CD4-positive, alpha-beta memory T cell (primary cell): Measurements from ENCODE around the gene KREMEN2. TPM values are rescaled to one million over a fixed set of nuclear protein-coding genes. Genes with fewer than 3 reads are reported as not detected.
A peak's percentile ranks its signal among the peaks of the same experiment; 100 is the strongest.

ENCODE experiments used
- CTCF ChIA-PET: fragments of 350-600 bp; sonication (Branson Sonifier 250); formaldehyde crosslinking; loops from one replicate; lab custom pipeline; 2021; ENCODE audit warnings: inconsistent platforms; ENCODE audit not compliant: partially characterized antibody; lab: Charles Lee
- POLR2A ChIA-PET: fragments of 350-600 bp; sonication (Branson Sonifier 250); formaldehyde crosslinking; loops from one replicate; lab custom pipeline; 2021; ENCODE audit not compliant: partially characterized antibody; lab: Charles Lee
- DNase-seq, 5 donors: peaks; one replicate each; pipeline versions ENCODE4 v3.0.0 to v3.0.0-alpha.2; 2020 to 2022; ENCODE audit warnings: mixed read lengths in 1 of 5
- H3K27ac ChIP-seq: one replicate; pipeline ENCODE4 v1.7.0; 2013; ENCODE audit warnings: low read depth, low read length
- H3K27me3 ChIP-seq: 2 replicates; pipeline ENCODE4 v1.7.0; 2013; ENCODE audit warnings: mild to moderate bottlenecking, low read length, moderate library complexity; ENCODE audit not compliant: insufficient read depth
- H3K36me3 ChIP-seq: 2 replicates; pipeline ENCODE4 v1.7.0; 2013; ENCODE audit warnings: mild to moderate bottlenecking, low read length, moderate library complexity; ENCODE audit not compliant: insufficient read depth
- H3K4me1 ChIP-seq: 2 replicates; pipeline ENCODE4 v1.7.0; 2013; ENCODE audit warnings: mild to moderate bottlenecking, low read length, moderate library complexity; ENCODE audit not compliant: insufficient read depth
- H3K4me3 ChIP-seq, 2 donors: one replicate each; pipeline ENCODE4 v1.7.0; 2013; ENCODE audit warnings: low read length in 2 of 2, mild to moderate bottlenecking in 1 of 2
- H3K9me3 ChIP-seq, 2 donors: one replicate each; pipeline ENCODE4 v1.7.0; 2013; ENCODE audit warnings: low read length in 2 of 2, control low read depth in 1 of 2; ENCODE audit not compliant: control insufficient read depth in 1 of 2
- H3K27ac Mint-ChIP-seq, 7 donors: one replicate each; pipeline ENCODE4 v1.8.0; 2020 to 2021; ENCODE audit warnings: mixed read lengths in 7 of 7, mild to moderate bottlenecking in 6 of 7, inconsistent platforms in 3 of 7, moderate library complexity in 3 of 7
- H3K27me3 Mint-ChIP-seq, 2 donors: one replicate each; pipeline ENCODE4 v1.8.0; 2020 to 2021; ENCODE audit warnings: mixed read lengths in 2 of 2
- H3K36me3 Mint-ChIP-seq, 2 donors: one replicate each; pipeline ENCODE4 v1.8.0; 2020 to 2021; ENCODE audit warnings: mixed read lengths in 2 of 2, inconsistent platforms in 1 of 2, mild to moderate bottlenecking in 1 of 2
- H3K4me1 Mint-ChIP-seq, 4 donors: one replicate each; pipeline ENCODE4 v1.8.0; 2020 to 2021; ENCODE audit warnings: mixed read lengths in 4 of 4, mild to moderate bottlenecking in 1 of 4
- H3K4me3 Mint-ChIP-seq, 8 donors: one replicate each; pipeline ENCODE4 v1.8.0; 2020 to 2021; ENCODE audit warnings: mixed read lengths in 8 of 8, mild to moderate bottlenecking in 7 of 8, moderate library complexity in 6 of 8, inconsistent platforms in 3 of 8
- H3K9me3 Mint-ChIP-seq, 8 donors: one replicate each; pipeline ENCODE4 v1.8.0; 2020 to 2021; ENCODE audit warnings: mixed read lengths in 8 of 8, mild to moderate bottlenecking in 5 of 8, inconsistent platforms in 3 of 8, moderate library complexity in 1 of 8
- intact Hi-C: fragments of 100-400 bp; cut with micrococcal nuclease; formaldehyde crosslinking; loops from one replicate; pipeline ENCODE4 v1.15.1; 2023
- polyA plus RNA-seq, 2 donors: library from polyadenylated mRNA; unstranded; fragments of 300-500 nt; fragmentation: Illumina TruSeq; gene quantifications; one replicate each; pipeline ENCODE4 v1.2.3, GENCODE V29; 2021
- total RNA-seq, 2 experiments: library from RNA; stranded (reverse); gene quantifications; one replicate each; pipeline ENCODE4 v1.2.3, GENCODE V29; 2021

The KREMEN2 gene
- total and polyA plus RNA-seq, 4 experiments from 2014 or later = not detected

DNA sequence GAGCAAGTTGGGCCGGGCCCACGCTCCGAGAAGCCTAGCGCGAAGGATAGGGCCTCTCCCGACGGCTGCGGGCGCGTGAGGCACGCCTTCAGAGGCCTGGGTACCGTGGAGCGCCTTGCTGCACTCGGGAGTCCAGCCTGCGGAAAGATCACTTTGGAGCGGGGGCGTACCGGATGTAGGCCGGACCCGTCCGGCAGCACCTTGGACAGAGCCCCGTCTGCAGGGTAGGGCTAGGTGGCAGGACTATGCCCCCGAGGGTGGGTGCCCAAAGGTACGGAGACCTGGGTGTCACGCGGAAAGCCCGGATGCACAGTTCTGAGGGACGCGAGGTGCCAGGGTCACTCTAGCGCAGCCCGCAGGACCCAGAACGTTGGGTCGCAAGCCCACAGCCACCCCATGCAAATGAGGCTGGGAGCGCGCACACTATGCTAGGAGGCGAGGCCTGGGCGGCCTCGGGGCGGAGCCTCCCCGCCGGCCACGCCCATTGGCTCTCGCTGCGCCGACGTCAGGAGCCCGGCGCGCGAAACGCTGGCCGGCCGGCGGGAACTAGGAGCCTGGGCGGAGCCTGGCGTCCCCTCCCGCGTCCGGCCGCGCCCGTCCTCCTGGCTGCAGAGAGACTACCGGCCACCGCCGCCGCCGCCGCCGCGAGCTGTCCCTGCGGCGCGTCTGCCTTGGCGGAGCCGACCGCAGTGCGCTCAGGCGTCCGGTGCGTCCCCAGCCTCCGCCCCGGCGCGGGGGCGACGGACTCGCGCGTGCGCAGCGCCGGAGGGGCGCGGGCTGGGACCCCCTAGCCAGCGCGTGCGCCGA is 4.9 kb downstream of the KREMEN2 start, which contains the start of gene PAQR4:
Gene PAQR4, plus strand, starts transcription at position 611 of the 807 bp plus-strand sequence. CDS start 327 bp downstream, outside the sequence.
- Mint-ChIP-seq H3K27ac (peak within 1 kb of the TSS in 3 of 7 donors; percentile 52 to 78 (median 62)), H3K4me1 (peaks cover 3 to 33% (median 20%) of the 10 kb centered on the region in 4 donors), H3K4me3 (peak within 1 kb of the TSS; percentile 68 to 84 (median 78)), H3K36me3 (no peaks in the 10 kb centered on the region), H3K27me3 (peaks cover 8 to 15% of the 10 kb centered on the region in 2 donors), H3K9me3 (peaks cover 0 to 3% (median 0%) of the 10 kb centered on the region in 8 donors)
- ChIA-PET POLR2A (interaction anchor here (6.8 kb wide), 1 partner anchor 13 kb away, joined by 49 read pairs; the partner anchor contains the start of gene PKMYT1), CTCF (interaction anchor here (0.7 to 1.3 kb wide), 2 partner anchors 22 to 61 kb away, joined by 3 read pairs; no protein-coding TSS in a partner anchor)
- H3K27ac ChIP-seq = peak within 1 kb of the TSS; percentile 26
- H3K36me3 ChIP-seq = no peaks in the 10 kb centered on the region
- H3K4me3 ChIP-seq = peak within 1 kb of the TSS; percentile 28 to 64
- H3K9me3 ChIP-seq = no peaks in the 10 kb centered on the region
- intact Hi-C loops = loop anchor here (1.0 to 5.0 kb wide), 2 partner anchors 11 to 87 kb away; partner anchors contain the start of genes FLYWCH2 and PKMYT1
- peaks cover 44% of the 10 kb centered on the region for H3K4me1 ChIP-seq
- DNase-seq = peak; percentile 67 to 79 (median 76)
- H3K27me3 ChIP-seq = peaks cover 23% of the 10 kb centered on the region

DNA sequence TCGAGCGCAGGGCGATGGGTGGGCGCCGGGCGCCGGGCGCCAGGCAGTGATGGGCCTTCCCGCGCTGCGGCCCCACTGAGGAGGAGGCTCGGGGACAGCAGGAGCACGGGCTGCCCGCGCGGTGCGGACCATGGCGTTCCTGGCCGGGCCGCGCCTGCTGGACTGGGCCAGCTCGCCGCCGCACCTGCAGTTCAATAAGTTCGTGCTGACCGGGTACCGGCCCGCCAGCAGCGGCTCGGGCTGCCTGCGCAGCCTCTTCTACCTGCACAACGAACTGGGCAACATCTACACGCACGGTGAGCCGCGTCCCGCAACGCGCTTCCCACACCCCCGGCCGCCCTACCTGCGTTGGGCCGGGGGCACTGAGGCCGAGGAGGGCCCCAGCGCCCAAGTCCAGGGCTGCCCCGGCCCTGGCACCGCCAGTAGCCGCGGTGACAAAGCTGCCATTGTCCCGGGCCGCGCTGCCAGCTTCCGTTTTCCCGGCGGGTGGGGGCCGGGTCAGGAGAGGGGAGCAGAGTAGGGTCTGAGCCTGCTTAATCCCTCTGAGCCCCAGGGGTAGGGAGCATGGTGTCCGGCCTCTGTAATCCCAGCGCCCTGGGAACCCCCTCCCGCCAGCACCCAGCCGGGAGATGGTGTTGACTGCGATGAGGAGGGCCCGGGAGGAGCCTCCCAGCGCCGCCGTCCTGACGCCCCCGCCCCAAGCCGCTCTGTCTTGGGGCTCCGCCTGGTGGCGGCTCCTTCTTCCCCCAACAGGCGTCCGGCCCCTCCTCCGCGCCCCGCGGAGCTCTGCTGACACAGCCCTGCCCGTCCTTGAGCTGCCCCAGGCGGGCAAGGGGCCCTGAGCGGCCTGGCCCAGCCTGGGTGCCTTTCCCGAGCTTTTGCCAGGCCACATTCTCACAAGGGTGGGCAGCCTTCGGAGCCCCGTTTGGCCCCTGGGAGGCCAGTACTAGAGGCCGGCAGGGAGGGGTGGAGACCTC is 5.8 kb downstream of the KREMEN2 start:
- H3K36me3 ChIP-seq = no peaks in the 10 kb centered on the region
- Mint-ChIP-seq H3K27ac (no peak overlapping the region), H3K4me1 (peaks cover 3 to 28% (median 17%) of the 10 kb centered on the region in 4 donors), H3K4me3 (peak overlapping the region; percentile 27 to 73 (median 64)), H3K9me3 (peaks cover 0 to 3% (median 0%) of the 10 kb centered on the region in 8 donors), H3K27me3 (peaks cover 6 to 13% of the 10 kb centered on the region in 2 donors), H3K36me3 (no peaks in the 10 kb centered on the region)
- peak overlapping the region in 1 of 2 donors; percentile 64 for H3K4me3 ChIP-seq
- intact Hi-C loops = loop anchor here (1.0 to 5.0 kb wide), 2 partner anchors 10 to 88 kb away; partner anchors contain the start of genes FLYWCH2 and PKMYT1
- ChIA-PET CTCF (interaction anchor here (0.6 to 1.3 kb wide), 5 partner anchors 9 to 1582 kb away, joined by 3 to 5 read pairs (median 3); no protein-coding TSS in a partner anchor), POLR2A (interaction anchor here (1.0 to 6.8 kb wide), 2 partner anchors 13 to 53 kb away, joined by 3 to 49 read pairs; partner anchors contain the start of gene PKMYT1)
- H3K4me1 ChIP-seq = peaks cover 35% of the 10 kb centered on the region
- H3K27me3 ChIP-seq = peaks cover 23% of the 10 kb centered on the region
- DNase-seq = peak; percentile 44 to 64 (median 57)
- H3K27ac ChIP-seq = peak overlapping the region; percentile 26
- H3K9me3 ChIP-seq = no peaks in the 10 kb centered on the region

DNA sequence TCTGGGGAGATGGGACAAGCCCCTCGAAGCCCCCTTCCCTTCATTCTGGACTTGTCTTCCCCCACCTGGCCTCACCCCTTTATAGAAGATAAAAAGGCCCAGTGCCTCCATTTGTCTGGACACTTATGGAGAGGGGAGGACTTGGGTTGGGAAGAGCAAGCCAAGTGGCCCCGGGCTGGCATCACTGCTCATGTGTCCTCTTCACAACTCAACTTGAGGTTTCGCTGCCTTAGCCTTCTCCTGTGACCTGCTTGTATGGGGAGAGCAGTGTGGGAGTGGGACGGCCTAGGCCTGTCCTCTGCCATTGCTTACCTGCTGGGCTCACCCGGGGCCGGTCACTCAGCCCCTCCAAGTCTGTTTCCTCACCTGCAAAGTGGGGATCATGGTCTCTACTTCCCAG is 6.5 kb downstream of the KREMEN2 start:
- POLR2A ChIA-PET = interaction anchor here (1.0 to 6.8 kb wide), 2 partner anchors 12 to 52 kb away, joined by 3 to 49 read pairs; partner anchors contain the start of gene PKMYT1
- H3K4me1 ChIP-seq = peaks cover 30% of the 10 kb centered on the region
- no peak overlapping the region for H3K27ac ChIP-seq
- H3K4me3 Mint-ChIP-seq = peak overlapping the region in 7 of 8 donors; percentile 31 to 68 (median 61)
- peak overlapping the region in 1 of 2 donors; percentile 64 for H3K4me3 ChIP-seq
- CTCF ChIA-PET = interaction anchor here (0.6 to 1.3 kb wide), 4 partner anchors 8 to 1583 kb away, joined by 3 to 5 read pairs (median 3); no protein-coding TSS in a partner anchor
- H3K9me3 ChIP-seq = no peaks in the 10 kb centered on the region
- intact Hi-C loops = no loop called here
- peaks cover 3 to 21% (median 15%) of the 10 kb centered on the region in 4 donors for H3K4me1 Mint-ChIP-seq
- peaks cover 6 to 11% of the 10 kb centered on the region in 2 donors for H3K27me3 Mint-ChIP-seq
- peak overlapping the region in 1 of 7 donors; percentile 4 for H3K27ac Mint-ChIP-seq
- peaks cover 21% of the 10 kb centered on the region for H3K27me3 ChIP-seq
- no peaks in the 10 kb centered on the region for H3K36me3 Mint-ChIP-seq
- H3K9me3 Mint-ChIP-seq = peaks cover 0 to 3% (median 0%) of the 10 kb centered on the region in 8 donors
- DNase-seq = no peak
- no peaks in the 10 kb centered on the region for H3K36me3 ChIP-seq

DNA sequence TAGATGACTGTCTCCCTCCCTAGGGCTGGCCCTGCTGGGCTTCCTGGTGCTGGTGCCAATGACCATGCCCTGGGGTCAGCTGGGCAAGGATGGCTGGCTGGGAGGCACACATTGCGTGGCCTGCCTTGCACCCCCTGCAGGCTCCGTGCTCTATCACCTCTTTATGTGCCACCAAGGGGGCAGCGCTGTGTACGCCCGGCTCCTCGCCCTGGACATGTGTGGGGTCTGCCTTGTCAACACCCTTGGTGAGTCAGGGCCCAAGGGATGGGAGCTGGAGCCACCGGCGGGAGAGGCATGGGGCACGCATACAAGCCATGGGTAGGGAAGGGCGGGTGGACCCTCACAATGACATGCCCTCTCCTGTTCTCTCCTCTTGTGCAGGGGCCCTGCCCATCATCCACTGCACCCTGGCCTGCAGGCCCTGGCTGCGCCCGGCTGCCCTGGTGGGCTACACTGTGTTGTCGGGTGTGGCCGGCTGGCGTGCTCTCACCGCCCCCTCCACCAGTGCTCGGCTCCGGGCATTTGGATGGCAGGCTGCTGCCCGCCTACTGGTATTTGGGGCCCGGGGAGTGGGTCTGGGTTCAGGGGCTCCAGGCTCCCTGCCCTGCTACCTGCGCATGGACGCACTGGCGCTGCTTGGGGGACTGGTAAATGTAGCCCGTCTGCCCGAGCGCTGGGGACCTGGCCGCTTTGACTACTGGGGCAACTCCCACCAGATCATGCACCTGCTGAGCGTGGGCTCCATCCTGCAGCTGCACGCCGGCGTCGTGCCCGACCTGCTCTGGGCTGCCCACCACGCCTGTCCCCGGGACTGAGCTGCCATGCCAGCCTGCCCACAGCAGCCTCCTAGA is 7.3 kb downstream of the KREMEN2 start:
- peaks cover 24% of the 10 kb centered on the region for H3K4me1 ChIP-seq
- H3K4me3 ChIP-seq = no peak overlapping the region
- no peaks in the 10 kb centered on the region for H3K9me3 ChIP-seq
- H3K4me1 Mint-ChIP-seq = peaks cover 3 to 18% (median 12%) of the 10 kb centered on the region in 4 donors
- no peaks in the 10 kb centered on the region for H3K36me3 ChIP-seq
- DNase-seq = no peak
- H3K27ac ChIP-seq = no peak overlapping the region
- ChIA-PET CTCF (interaction anchor here (0.8 to 1.3 kb wide), 2 partner anchors 10 to 57 kb away, joined by 3 to 4 read pairs; no protein-coding TSS in a partner anchor), POLR2A (no interaction called here)
- H3K36me3 Mint-ChIP-seq = no peaks in the 10 kb centered on the region
- peaks cover 6 to 9% of the 10 kb centered on the region in 2 donors for H3K27me3 Mint-ChIP-seq
- peak overlapping the region in 1 of 7 donors; percentile 81 for H3K27ac Mint-ChIP-seq
- peaks cover 0 to 2% (median 0%) of the 10 kb centered on the region in 8 donors for H3K9me3 Mint-ChIP-seq
- intact Hi-C loops = no loop called here
- peak overlapping the region in 6 of 8 donors; percentile 31 to 77 (median 64) for H3K4me3 Mint-ChIP-seq
- H3K27me3 ChIP-seq = peaks cover 14% of the 10 kb centered on the region

DNA sequence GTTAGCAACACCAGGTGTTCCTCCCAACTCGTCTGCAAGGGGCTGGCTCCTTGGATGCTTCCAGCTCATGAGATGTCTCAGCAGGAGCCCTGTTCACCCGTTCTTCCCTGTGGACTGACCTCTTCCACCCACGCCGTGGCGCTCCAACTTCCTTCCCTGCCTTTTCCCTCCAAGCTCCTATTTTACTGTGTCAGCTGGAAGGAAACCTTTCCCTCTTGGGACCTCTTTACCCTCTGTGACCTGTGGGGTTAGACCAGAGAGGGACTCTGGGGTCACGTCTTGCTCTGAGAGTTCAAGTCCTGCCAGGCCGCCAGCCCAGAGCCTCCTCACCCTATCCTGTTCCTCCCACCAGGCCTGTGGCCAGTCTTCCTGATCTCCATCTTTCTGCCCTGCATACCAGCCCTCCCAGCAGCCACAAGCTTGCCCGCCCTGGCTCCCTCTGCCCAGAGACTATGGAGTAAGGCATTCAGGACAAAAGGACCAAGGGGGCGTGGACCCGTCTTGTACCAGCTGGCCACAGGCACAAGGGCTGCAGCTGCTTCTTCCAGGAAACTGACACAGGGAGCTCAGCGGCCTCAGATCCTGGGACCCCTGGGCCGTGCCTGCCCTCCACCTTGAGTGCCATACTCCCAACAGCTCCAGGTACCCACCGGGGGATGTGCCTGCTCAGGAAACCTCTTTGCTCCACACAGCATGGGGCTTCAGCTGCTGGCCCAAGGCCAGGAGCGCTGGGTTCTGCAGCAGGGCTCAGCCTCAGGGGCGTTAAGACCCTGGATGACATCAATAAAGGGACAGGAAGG is 8.1 kb downstream of the KREMEN2 start:
- Histone ChIP-seq H3K4me3 (no peak overlapping the region), H3K4me1 (peaks cover 21% of the 10 kb centered on the region), H3K27me3 (peaks cover 14% of the 10 kb centered on the region), H3K9me3 (no peaks in the 10 kb centered on the region), H3K36me3 (no peaks in the 10 kb centered on the region), H3K27ac (no peak overlapping the region)
- H3K4me3 Mint-ChIP-seq = peak overlapping the region in 3 of 8 donors; percentile 40 to 64 (median 41)
- no peak for DNase-seq
- H3K36me3 Mint-ChIP-seq = no peaks in the 10 kb centered on the region
- intact Hi-C loops = no loop called here
- H3K27me3 Mint-ChIP-seq = peaks cover 6 to 11% of the 10 kb centered on the region in 2 donors
- peak overlapping the region in 1 of 7 donors; percentile 52 for H3K27ac Mint-ChIP-seq
- peaks cover 0 to 2% (median 0%) of the 10 kb centered on the region in 8 donors for H3K9me3 Mint-ChIP-seq
- POLR2A ChIA-PET = no interaction called here
- CTCF ChIA-PET = interaction anchor here (0.8 to 1.3 kb wide), 2 partner anchors 9 to 56 kb away, joined by 3 to 4 read pairs; no protein-coding TSS in a partner anchor
- peaks cover 3 to 18% (median 12%) of the 10 kb centered on the region in 4 donors for H3K4me1 Mint-ChIP-seq
